Left lung (tissue), 10 donors: Measurements from ENCODE around the gene ALDH8A1. TPM values are rescaled to one million over a fixed set of nuclear protein-coding genes. Genes with fewer than 3 reads are reported as not detected.

Experiments
- ATAC-seq: fragments of 200-7000 bp; cut with Tn5 transposase; one replicate; pipeline ENCODE4 v1.9.1; 2020; ENCODE audit warnings: moderate library complexity
- DNase-seq, 4 donors: peaks; one replicate each; pipeline ENCODE4 v3.0.0-alpha.2; 2013 to 2020
- H3K27ac ChIP-seq, 2 donors: fragments of 200-600 bp; sonication (generic) in 1 of 2; one replicate each; pipeline versions ENCODE4 v1.5.0 to v1.8.0; 2020 to 2021
- H3K27me3 ChIP-seq, 2 donors: fragments of 200-600 bp; sonication (generic) in 1 of 2; one replicate each; pipeline versions ENCODE4 v1.5.0 to v1.8.0; 2020 to 2021
- H3K36me3 ChIP-seq, 2 donors: fragments of 200-600 bp; sonication (generic) in 1 of 2; one replicate each; pipeline versions ENCODE4 v1.5.0 to v1.8.0; 2020 to 2021
- H3K4me1 ChIP-seq, 2 donors: fragments of 200-600 bp; one replicate each; pipeline ENCODE4 v1.8.0; 2021
- H3K4me3 ChIP-seq, 2 donors: fragments of 200-600 bp; sonication (generic) in 1 of 2; one replicate each; pipeline versions ENCODE4 v1.5.0 to v1.8.0; 2020 to 2021; ENCODE audit warnings: mild to moderate bottlenecking in 1 of 2
- H3K9me3 ChIP-seq, 2 donors: fragments of 200-600 bp; sonication (generic) in 1 of 2; one replicate each; pipeline versions ENCODE4 v1.5.0 to v1.8.0; 2020 to 2021
- CTCF ChIP-seq, 2 donors: fragments of 200-600 bp; sonication (generic) in 1 of 2; IDR thresholded peaks; one replicate each; pipeline versions ENCODE4 v1.5.0 to v1.8.0; 2021; ENCODE audit warnings: antibody characterized with exemption in 2 of 2
- intact Hi-C, 2 donors: fragments of 100-400 bp; cut with DNase I; formaldehyde crosslinking; loops; one replicate each; pipeline versions ENCODE4 v1.11.2 to v1.14.2; 2022
- polyA plus RNA-seq, 6 donors: library from polyadenylated mRNA; unstranded; fragments of 120-200 nt; gene quantifications; one replicate each; pipeline ENCODE4 v1.2.1, GENCODE V29; 2013; ENCODE audit not compliant: insufficient read length in 6 of 6
- total RNA-seq, 2 donors: library from RNA; stranded (reverse); fragmentation: NEBNext Ultra II Directional; extraction: Animal tissue kit (Norgen Biotek cat#: 25700); gene quantifications; one replicate each; pipeline ENCODE4 v1.2.1, GENCODE V29; 2021
- donor health status: DM: no; HTN: yes; CAD: no.
- donor health status: DM: no; HTN: no; CAD: no.

The ALDH8A1 gene
- total and polyA plus RNA-seq, 8 donors: 0.80 to 2.4 (median 1.1) TPM

- intact Hi-C loops: no loop called here
- TF ChIP-seq CTCF (IDR thresholded peaks at IDR 0.05): no peak
- Histone ChIP-seq H3K4me3 (no peak overlapping the region), H3K36me3 (peaks cover 0 to 51% of the 10 kb centered on the region in 2 donors), H3K4me1 (no peaks in the 10 kb centered on the region), H3K27me3 (no peaks in the 10 kb centered on the region), H3K9me3 (no peaks in the 10 kb centered on the region), H3K27ac (no peak overlapping the region)
- DNase-seq: no peak
- no peak for ATAC-seq
Observed at GRCh38 chr6:134992155-134992554, 42.3 kb upstream of the ALDH8A1 start.

GRCh38 chr6:134990262-134990661 lies 40.4 kb upstream of the ALDH8A1 start:
- DNase-seq: no peak
- no peaks in the 10 kb centered on the region for H3K9me3 ChIP-seq
- H3K27me3 ChIP-seq: no peaks in the 10 kb centered on the region
- H3K4me1 ChIP-seq: no peaks in the 10 kb centered on the region
- TF ChIP-seq CTCF (IDR thresholded peaks at IDR 0.05): no peak
- no peak overlapping the region for H3K4me3 ChIP-seq
- no peak overlapping the region for H3K27ac ChIP-seq
- no peak for ATAC-seq
- H3K36me3 ChIP-seq: peaks cover 0 to 48% of the 10 kb centered on the region in 2 donors
- intact Hi-C loops: no loop called here

GRCh38 chr6:134984821-134985220 lies 34.9 kb upstream of the ALDH8A1 start:
- Histone ChIP-seq H3K36me3 (peaks cover 0 to 55% of the 10 kb centered on the region in 2 donors), H3K4me1 (no peaks in the 10 kb centered on the region), H3K4me3 (no peak overlapping the region), H3K9me3 (no peaks in the 10 kb centered on the region), H3K27ac (no peak overlapping the region), H3K27me3 (no peaks in the 10 kb centered on the region)
- intact Hi-C loops: no loop called here
- no peak for ATAC-seq
- no peak for TF ChIP-seq CTCF (IDR thresholded peaks at IDR 0.05)
- DNase-seq: no peak

GRCh38 chr6:134983823-134984222 lies 33.9 kb upstream of the ALDH8A1 start:
- Histone ChIP-seq H3K27me3 (no peaks in the 10 kb centered on the region), H3K9me3 (no peaks in the 10 kb centered on the region), H3K27ac (no peak overlapping the region), H3K4me1 (no peaks in the 10 kb centered on the region), H3K36me3 (peaks cover 0 to 65% of the 10 kb centered on the region in 2 donors), H3K4me3 (no peak overlapping the region)
- DNase-seq: no peak
- intact Hi-C loops: no loop called here
- TF ChIP-seq CTCF (IDR thresholded peaks at IDR 0.05): no peak
- no peak for ATAC-seq

- H3K4me1 ChIP-seq: no peaks in the 10 kb centered on the region
- peaks cover 0 to 80% of the 10 kb centered on the region in 2 donors for H3K36me3 ChIP-seq
- ATAC-seq (no peak), DNase-seq (no peak)
- no peak overlapping the region for H3K27ac ChIP-seq
- TF ChIP-seq CTCF (IDR thresholded peaks at IDR 0.05): no peak
- no peaks in the 10 kb centered on the region for H3K27me3 ChIP-seq
- intact Hi-C loops: no loop called here
- no peaks in the 10 kb centered on the region for H3K9me3 ChIP-seq
- H3K4me3 ChIP-seq: no peak overlapping the region
Observed at GRCh38 chr6:134982161-134982560, 32.3 kb upstream of the ALDH8A1 start.
